NK-92 treated with Interleukin-12 subunit alpha and Interleukin-12 subunit beta, amount 100 ng/mL, for 24 hours (cell line): ENCODE data around the gene ERICH6.
"Not testable (repeated sequence)": the region's sequence is repeated elsewhere in the genome, so short reads cannot be mapped to it uniquely, and the experiment has no call there.

Experiments
- DNase-seq: peaks from one replicate; lab custom pipeline; 2025; lab: John Stamatoyannopoulos, UW

Gene ERICH6

GRCh38 chr3:150681057-150681456 is 22.7 kb downstream of the ERICH6 start:
- DNase-seq: no peak

DNA sequence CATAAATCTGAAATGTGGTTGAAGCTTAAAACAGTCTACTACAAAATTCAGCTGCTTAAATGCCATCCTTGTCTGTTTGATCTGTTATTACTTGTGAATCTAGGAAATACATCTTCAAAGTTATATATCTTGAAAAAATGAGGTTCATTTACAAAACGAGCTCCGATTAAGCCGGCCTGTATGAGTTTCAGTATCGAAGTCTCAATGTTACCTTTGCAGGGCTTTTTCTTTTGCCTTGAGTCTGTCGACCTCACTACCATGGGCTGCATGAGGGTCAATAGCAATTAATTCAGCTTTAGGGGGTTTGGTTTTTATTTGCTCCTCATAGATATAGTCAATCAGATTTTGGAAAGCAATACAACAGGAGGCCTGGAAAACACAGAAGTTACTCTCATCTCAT is 23.2 kb downstream of the ERICH6 start:
- no peak for DNase-seq

DNA sequence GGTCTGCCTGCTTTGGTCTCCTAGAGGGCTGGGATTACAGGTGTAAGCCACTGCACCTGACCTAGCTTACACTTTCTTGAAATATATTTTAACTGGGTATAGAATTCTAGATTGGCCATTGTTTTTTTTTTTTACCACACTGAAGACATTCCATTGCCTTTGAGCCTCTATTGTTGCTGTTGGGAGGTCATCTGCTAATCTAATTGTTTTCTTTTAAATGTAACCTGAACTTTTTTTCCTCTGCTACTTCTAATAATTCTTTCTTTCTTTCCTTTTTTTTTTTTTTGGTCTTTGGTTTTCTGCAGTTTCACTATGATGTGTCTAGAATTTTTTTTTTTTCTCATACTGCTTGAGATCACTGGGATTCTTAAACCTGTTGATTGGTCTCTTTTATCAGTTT is 28.1 kb downstream of the ERICH6 start:
- DNase-seq: no peak

GRCh38 chr3:150673966-150674365 is 29.8 kb downstream of the ERICH6 start:
- DNase-seq: no peak

GRCh38 chr3:150666167-150666566 is 37.6 kb downstream of the ERICH6 start:
- DNase-seq: no peak

DNA sequence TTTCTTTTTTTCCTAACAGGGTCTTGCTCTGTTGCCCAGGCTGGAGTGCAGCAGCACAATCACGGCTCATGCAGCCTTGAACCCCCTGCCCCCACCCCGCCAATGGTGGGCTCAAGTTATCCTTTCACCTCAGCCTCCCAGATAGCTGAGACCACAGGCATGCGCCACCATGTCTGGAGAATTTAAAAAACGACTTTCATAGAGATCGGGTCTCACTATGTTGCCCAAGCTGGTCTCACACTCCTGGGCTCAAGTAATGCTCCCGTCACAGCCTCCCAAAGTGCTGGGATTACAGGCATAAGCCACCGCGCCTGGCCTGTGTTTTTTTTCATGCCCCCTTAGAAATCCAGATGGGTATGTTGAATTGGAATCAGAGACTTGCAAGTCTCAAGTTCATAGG is 40.3 kb downstream of the ERICH6 start:
- no peak for DNase-seq

- DNase-seq: no peak
These were observed 41.1 kb downstream of the ERICH6 start for GRCh38 chr3:150662410-150663200.

DNA sequence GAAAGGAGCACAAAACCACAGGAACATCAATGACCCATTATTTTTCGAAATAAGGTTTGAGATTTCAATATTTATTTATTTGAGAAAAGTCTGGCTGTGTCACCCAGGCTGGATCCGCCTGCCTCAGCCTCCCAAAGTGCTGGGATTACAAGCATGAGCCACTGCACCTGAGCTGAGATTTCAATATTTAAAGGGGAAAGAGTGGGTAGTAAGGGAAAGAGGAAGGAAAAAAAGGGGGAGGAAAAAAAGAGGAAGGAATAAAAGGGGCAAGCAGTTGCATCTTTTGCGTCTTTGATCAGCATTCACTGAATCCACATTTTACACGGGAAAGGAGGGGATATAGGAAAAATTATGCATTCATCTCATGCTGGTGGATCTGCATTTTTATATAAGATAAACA is 47.4 kb downstream of the ERICH6 start:
- no peak for DNase-seq

DNA sequence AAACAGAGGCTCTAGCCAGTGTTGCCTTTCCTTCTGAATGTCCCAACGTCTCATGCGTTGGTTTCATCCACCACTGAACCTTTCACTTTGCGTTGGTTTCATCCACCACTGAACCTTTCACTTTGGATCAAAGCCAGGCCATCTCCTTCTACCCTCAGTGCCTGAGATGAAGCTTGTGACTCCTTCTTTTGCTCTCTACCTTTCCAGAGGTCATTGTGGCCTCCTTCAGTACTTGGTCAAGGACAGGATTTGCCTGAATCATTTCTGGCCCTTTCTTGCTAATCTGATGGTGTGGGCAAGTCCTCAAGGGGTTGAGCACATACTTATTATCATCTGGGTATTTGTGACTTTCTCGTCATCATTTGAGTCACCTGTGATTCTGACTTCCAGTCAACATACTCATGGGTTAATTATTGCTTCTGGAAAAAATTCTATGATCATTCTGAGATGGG is 50.6 kb downstream of the ERICH6 start:
- DNase-seq: no peak

DNA sequence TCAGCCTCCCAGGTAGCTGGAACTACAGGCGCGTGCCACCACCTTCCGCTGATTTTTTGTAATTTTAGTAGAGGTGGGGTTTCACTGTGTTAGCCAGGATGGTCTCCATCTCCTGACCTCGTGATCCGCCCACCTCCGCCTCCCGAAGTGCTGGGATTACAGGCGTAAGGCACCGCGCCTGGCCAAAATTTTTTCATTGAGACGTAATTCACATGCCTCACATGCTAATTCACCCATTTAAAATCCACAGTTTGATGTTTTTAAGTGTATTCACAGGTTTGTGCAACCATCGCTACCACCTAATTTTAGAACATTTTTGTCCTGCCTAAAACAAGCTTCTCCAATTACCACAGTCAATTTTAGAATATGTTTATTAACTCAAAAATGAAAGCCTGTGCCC is 63.5 kb downstream of the ERICH6 start:
- no peak for DNase-seq

- no peak for DNase-seq
These were observed 64.5 kb downstream of the ERICH6 start for GRCh38 chr3:150639262-150639661.

- DNase-seq: no peak
These were observed 67.5 kb downstream of the ERICH6 start for GRCh38 chr3:150636258-150636657.

DNA sequence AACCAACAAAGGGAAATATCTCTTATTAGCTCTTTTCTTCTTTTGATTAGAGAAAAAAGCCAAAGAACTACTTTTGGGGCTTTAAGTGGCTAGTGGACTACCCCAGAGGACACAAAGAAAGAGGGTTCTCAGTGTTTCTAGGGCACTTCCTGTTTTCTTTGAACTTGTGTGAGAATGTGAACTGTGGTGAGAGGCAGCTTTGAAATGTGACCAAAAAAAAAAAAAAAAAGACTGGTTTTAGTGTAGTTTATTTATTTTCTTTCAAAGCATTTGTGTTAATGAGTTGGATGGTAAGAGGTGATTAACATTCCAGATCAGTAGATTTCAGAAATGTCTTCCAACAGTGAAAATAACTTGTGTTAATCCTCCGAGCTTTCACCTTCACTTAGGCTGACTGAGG is 68.2 kb downstream of the ERICH6 start:
- DNase-seq: no peak

DNA sequence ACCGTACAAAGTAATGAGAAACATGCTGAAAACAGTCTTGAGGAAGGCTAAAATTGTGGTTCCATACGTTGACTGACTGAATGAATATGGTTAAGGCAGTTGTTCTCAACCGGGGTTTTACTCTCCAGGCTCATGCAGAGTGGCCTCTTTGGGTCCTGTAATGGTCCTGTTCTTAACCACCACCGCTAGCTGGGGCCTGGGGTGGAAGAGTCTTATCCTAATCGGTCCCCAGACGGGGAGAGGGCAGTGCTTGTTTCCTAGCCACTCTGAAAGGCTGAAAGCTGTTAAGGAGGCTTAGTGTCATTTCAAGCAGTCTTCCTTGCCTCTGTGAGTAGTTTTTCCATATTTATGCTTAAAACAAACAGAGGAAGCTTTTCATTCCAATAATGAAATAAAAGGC is 68.6 kb downstream of the ERICH6 start:
- DNase-seq: no peak

DNA sequence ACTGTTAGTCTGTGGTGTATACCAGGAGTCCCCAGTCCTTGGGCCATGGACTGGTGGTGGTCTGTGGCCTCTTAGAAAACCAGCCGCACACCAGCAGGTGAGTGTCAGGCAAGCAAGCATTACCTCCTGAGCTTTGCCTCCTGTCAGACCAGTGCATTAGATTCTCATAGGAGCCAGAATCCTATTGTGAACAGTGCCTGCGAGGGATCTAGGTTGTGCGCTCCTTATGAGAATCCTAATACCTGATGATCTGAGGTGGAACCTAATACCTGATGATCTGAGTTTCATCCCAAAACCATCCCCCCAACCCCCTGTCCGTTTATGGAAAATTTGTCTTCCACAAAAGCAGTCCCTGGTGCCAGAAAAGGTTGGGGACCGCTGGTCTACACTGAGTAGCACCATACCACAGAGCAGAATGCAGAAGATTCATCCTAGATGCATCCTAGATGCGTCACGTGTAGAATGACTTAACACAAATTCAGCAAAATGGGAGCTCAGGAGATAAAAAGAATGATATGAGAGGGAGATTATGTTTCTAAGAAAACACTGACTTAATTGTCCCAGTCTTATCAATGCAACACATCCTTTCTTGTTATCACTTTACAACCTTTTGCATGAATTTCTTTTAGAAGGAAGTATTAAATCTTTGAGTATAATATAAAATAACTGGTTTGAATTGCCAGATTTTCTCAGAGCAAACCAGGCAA is 72.1 kb downstream of the ERICH6 start:
- no peak for DNase-seq

DNA sequence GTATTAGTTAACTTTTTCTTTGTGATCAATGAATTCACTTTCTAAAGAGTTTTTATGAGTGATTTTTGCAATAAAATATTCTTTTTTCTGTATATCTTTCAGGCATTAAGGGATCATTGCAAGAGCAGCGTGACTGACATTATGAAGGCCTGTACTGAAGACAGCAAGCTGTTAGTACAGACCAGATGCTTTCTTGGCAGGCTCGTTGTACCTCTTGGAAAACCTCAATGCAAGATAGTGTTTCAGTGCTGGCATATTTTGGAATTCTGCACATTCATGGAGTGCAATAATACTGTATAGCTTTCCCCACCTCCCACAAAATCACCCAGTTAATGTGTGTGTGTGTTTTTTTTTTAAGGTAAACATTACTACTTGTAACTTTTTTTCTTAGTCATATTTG is 76.2 kb downstream of the ERICH6 start:
- DNase-seq: no peak

DNA sequence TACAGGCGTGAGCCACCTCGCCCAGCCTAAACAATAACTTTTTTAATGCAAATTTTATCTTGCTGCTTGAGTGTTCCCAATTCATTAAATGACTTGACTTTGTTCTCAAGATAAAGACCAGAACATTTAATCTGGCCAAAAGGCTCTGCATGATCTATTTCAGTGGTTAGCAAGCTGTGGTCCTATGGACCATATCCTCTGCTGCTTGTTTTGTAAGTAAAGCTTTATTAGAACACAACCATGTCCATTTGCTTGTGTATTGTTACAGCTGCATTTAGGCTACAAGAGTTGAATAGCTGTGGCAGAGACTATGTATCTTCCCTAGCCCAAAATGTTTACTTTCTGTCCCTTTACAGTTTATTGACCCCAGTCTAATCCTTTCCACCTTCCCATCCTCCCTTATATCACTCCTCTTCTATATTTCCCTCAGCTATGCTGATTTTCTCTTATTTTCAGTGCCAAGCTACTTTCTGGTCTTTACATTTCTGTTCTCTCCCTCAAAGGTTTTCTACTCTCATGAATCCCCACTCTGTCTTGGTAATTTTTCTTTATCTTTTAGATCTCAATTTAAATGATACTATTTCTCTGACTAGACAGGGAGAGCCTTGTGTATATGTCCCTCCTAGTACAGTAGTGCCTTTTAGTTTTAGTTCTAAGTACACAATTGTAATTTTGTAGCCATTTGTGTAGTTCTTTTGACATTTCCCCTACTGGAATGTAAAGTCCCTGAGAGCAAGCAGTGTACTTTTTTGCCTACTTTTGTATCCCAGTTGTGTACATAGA is 77.4 kb downstream of the ERICH6 start:
- DNase-seq: no peak

DNA sequence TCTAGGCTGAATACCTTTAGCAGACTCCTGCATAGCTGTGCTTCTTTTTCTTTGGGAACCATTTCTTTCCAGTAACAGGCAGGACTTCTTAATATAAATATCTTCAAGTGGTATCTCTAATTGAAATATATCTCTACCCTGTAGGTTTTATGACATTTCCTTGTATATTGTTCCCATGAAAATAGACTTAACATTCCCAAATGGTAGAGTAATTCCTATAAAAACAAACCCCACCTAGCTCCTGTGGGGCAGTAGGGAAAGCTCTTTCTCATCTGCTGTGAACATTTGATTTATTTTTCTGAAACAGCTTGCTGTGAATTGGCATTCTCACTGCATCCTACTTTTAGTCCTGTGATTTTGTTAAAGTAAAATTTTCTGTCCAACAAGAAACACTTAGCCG is 79.8 kb downstream of the ERICH6 start:
- no peak for DNase-seq

- not testable (repeated sequence) for DNase-seq
These were observed 80.8 kb downstream of the ERICH6 start for GRCh38 chr3:150622955-150623354.

- DNase-seq: no peak
These were observed 83.6 kb downstream of the ERICH6 start for GRCh38 chr3:150620002-150620689.

GRCh38 chr3:150613709-150614480 is 89.8 kb downstream of the ERICH6 start:
- no peak for DNase-seq
